Left renal pelvis (tissue), 4 donors: ENCODE results near the gene CDC16. TPM values are rescaled to one million over a fixed set of nuclear protein-coding genes. Genes with fewer than 3 reads are reported as not detected.

Experiments used
- DNase-seq, 4 donors: peaks; one replicate each; pipeline ENCODE4 v3.0.0-alpha.2; 2013; ENCODE audit warnings: low read depth in 4 of 4, low spot score in 3 of 4
- polyA plus RNA-seq, 4 donors: library from polyadenylated mRNA; unstranded; fragments of 120-200 nt; gene quantifications; one replicate each; pipeline ENCODE4 v1.2.1, GENCODE V29; 2013; ENCODE audit not compliant: insufficient read length in 4 of 4

CDC16 gene
- polyA plus RNA-seq, 4 donors, result 118 to 159 (median 122) TPM

GRCh38 chr13:114296448-114296847, 61.8 kb downstream of the CDC16 start:
- DNase-seq, result no peak

- no peak for DNase-seq
Measured at GRCh38 chr13:114296902-114297301, 62.2 kb downstream of the CDC16 start.

GRCh38 chr13:114298866-114299265, 64.2 kb downstream of the CDC16 start:
- no peak for DNase-seq

- DNase-seq, result no peak
Measured at GRCh38 chr13:114299604-114300305, 65.1 kb downstream of the CDC16 start.

GRCh38 chr13:114303700-114304327, 69.1 kb downstream of the CDC16 start:
- DNase-seq, result no peak

DNA sequence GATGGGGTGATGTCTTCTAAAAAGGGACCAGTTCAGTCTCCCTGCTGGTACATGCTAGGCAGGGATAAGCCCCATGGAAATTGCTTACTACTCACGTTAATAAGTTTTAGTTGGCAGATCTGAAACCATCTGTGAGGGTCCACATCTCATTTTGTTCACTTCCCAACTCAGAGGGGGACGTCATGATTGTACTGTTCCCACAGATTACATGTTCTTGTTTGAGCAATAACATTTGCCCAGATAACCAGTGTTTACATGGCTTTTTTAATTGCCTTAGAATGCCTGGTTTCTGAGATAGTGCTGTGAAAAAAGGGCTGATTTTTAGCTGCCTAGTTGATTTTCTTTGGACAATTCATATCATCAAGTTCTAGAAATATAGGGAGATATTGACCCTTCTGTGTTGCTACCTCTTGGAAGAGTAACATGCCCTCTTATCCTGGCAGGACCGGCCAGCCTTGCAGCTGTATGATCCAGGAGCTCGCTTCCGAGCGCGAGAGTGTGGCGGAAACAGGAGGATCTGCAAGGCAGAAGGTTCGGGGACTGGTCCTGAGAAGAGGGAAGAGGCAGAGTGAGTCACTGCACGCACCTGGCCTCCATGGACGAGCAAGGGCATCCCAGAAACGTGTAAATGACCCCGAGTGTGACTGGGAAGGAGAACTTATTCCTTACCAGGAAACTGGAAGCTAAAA, 69.8 kb downstream of the CDC16 start:
- DNase-seq, result no peak

DNA sequence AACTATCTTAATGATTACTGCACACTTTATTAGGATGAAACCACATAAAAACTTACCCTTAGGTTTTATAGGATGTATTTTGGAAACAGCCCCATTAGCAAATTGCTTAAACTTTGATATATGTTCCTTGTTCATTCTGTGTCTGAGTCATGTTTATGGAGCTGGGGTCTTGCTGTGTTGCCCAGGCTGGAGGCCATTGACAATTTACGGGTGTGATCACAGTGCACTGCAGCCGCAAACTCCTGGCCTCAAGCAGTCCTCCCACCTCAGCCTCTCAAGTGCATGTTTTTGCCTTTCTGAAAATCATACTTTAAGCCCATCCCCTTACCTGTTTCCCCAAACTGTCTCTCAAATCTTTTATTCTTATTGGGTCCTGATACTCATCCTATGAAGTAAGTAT, 74.4 kb downstream of the CDC16 start:
- DNase-seq, result no peak

GRCh38 chr13:114309806-114310410, 75.2 kb downstream of the CDC16 start:
- DNase-seq, result no peak

DNA sequence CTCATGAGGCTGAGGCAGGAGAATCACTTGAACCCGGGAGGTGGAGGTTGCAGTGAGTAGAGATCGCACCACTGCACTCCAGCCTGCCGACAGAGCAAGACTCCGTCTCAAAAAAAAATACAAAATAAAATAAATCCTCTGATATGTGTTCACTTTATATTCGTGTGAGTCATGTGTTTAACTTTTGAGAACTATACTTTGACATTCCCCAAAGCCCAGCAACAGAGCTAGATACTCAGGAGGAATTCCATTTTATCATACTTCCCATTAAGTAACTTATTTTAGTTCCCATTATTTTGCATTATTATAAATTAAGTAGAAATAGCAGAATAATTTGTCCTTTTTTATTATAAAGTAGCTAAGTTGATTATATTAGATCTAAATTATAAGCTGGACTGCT, 76.3 kb downstream of the CDC16 start:
- DNase-seq, result no peak

GRCh38 chr13:114311387-114311786, 76.7 kb downstream of the CDC16 start:
- DNase-seq, result no peak

DNA sequence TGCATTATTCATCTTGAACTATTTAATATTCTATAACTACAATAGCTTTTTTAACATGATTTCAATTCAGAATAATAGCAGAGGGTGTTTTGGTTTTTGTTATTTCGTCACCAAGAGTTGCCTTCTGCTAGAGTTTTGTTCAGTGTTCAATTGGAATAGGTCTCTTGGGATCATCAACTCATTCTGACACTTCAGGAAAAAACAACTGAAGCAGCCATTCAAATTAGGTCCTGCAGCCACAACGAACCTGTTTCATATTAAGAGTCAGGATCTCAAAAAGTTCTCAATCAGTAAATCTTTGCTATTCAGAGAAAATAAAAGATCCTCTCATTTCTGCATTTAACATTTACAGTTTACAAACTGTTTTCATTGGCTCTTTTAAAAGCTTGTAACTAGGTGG, 77.2 kb downstream of the CDC16 start:
- DNase-seq, result no peak

GRCh38 chr13:114313061-114313860, 78.6 kb downstream of the CDC16 start:
- no peak for DNase-seq

GRCh38 chr13:114314074-114314912, 79.6 kb downstream of the CDC16 start, which contains the start of gene CHAMP1:
TSS of gene CHAMP1 (plus strand) at chr13:114314503. CDS start at chr13:114323843, 9,340 bp downstream.
- DNase-seq, result peak; percentile 81 to 90 (median 89)

GRCh38 chr13:114315074-114315785, 80.5 kb downstream of the CDC16 start:
- no peak for DNase-seq

DNA sequence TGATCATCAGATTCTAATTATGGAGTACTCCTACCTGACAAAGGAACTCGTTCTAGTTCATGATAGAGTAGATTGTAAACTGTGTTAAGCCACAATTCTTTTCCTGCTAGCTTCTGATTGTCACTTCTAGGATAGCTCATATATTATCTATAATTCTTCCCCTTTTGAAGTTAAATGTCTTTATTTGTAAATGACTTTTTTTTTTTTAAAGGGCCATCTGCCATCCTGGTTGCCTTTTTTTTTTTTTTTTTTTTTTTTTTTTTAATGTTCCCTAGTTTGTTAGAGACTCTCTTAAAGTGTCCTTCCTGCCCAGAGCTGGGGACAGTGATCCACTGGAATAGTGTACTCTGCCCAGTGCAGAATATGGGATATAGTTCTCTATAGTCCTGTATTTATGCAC, 83.9 kb downstream of the CDC16 start:
- no peak for DNase-seq

DNA sequence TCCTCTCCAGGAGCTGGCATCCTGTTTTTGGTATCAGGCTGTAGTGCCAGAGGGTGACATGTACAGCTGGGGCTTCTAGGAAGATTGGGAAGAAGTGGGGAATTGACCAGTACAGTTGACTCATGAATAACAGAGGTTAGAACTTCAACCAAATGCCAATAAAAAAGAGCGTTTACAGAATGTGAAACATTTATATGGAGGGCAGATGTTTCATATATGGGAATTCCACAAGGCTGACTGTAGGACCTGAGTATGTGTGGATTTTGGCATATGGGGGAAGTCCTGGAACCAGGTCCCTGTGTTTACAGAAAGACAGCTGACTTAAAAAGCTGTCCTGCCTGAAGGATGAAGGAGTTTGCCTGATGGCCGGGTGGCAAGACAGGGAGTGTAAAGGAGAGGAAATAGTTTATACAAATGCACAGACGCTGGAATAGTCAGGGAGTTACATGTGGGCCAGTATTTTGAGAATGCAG, 84.8 kb downstream of the CDC16 start:
- DNase-seq, result no peak

GRCh38 chr13:114320065-114320464, 85.4 kb downstream of the CDC16 start:
- DNase-seq, result no peak

GRCh38 chr13:114321256-114321655, 86.6 kb downstream of the CDC16 start:
- DNase-seq, result no peak
